ENCODE data around the gene PCBP1.
"Not testable (repeated sequence)": the region's sequence is repeated elsewhere in the genome, so short reads cannot be mapped to it uniquely, and the experiment has no call there.

Gene PCBP1

GRCh38 chr2:70101174-70101573 is 13.9 kb downstream of the PCBP1 start:
- DNase-seq: no peak

DNA sequence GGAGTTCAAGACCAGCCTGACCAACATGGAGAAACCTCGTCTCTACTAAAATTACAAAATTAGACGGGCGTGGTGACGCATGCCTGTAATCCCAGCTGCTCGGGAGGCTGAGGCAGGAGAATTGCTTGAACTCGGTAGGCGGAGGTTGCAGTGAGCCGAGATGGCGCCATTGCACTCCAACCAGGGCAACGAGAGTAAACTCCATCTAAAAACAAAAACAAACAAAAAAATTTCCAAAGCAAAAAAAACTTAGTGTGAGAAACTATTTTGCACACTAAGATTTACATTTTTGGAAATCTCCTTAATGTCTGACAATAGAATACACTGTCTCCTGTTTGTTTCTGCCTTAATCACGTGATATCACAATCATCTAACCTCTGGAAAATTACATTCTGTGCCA is 14.4 kb downstream of the PCBP1 start:
- DNase-seq: not testable (repeated sequence)

DNA sequence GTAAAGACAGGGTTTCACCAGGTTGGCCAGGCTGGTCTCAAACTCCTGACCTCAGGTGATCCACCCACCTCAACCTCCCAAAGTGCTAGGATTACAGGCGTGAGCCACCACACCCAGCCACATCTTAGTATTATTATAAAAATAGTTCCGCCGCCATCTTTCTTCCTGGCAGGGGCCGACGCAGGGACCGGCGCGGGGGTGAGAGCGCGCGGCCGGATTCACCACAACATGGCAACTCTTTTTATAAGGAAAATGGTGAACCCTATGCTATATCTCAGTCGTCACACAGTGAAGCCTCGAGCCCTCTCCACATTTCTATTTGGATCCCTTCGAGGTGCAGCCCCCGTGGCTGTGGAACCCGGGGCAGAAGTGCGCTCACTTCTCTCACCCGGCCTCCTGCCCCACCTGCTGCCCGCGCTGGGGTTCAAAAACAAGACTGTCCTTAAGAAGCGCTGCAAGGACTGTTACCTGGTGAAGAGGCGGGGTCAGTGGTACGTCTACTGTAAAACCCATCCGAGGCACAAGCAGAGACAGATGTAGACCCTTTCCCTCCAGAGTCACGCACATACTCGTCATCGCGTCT is 15.1 kb downstream of the PCBP1 start:
- DNase-seq: not testable (repeated sequence)

GRCh38 chr2:70103531-70104061 is 16.3 kb downstream of the PCBP1 start:
- DNase-seq: no peak

GRCh38 chr2:70104231-70105111 is 17.2 kb downstream of the PCBP1 start:
- no peak for DNase-seq

DNA sequence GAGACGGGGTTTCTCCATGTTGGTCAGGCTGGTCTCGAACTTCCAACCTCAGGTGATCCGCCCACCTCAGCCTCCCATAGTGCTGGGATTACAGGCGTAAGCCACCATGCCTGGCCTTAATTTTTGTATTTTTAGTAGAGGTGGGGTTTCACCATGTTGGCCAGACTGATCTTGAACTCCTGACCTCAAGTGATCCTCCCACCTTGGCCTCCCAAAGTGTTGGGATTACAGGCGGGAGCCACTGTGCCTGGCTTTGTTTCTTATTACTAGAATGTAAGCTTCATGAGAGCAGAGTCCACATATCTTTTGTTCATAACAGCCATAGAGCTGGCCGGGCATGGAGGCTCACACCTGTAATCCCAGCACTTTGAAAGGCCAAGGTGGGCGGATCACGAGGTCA is 18.9 kb downstream of the PCBP1 start:
- not testable (repeated sequence) for DNase-seq

- not testable (repeated sequence) for DNase-seq
Observed at GRCh38 chr2:70110397-70110796, 23.1 kb downstream of the PCBP1 start.

- no peak for DNase-seq
Observed at GRCh38 chr2:70111752-70112591, 24.7 kb downstream of the PCBP1 start.

DNA sequence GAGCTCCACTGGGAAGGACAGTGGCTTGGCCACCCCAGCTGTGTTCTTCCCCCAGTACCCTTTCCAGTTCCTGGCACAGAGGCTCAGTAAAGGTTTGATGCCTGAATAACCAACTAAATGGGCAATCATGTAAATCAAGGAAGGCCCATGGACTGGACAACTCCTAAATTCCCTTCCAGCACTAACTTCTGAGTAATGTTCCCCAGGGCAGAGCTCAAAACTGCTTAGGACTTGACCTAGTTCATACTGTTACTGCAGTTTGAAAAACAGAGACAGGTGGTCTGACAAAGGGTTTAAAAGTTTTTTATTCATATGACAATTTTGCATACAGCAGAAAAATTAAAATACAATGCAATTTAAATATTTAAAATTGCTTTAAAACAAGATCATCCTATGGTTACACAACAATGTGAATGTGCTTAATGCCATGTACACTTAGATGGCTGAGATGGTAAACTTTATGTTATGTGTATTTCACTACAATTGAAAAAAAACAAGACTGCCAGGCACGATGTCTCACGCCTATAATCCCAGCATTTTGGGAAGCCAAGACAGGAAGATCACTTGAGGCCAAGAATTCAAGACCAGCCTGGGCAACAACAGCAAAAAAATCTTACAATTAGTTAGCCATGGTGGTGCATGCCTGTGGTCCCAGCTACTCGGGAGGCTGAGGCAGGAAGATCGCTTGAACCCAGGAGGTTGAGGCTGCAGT is 26.2 kb downstream of the PCBP1 start:
- no peak for DNase-seq

DNA sequence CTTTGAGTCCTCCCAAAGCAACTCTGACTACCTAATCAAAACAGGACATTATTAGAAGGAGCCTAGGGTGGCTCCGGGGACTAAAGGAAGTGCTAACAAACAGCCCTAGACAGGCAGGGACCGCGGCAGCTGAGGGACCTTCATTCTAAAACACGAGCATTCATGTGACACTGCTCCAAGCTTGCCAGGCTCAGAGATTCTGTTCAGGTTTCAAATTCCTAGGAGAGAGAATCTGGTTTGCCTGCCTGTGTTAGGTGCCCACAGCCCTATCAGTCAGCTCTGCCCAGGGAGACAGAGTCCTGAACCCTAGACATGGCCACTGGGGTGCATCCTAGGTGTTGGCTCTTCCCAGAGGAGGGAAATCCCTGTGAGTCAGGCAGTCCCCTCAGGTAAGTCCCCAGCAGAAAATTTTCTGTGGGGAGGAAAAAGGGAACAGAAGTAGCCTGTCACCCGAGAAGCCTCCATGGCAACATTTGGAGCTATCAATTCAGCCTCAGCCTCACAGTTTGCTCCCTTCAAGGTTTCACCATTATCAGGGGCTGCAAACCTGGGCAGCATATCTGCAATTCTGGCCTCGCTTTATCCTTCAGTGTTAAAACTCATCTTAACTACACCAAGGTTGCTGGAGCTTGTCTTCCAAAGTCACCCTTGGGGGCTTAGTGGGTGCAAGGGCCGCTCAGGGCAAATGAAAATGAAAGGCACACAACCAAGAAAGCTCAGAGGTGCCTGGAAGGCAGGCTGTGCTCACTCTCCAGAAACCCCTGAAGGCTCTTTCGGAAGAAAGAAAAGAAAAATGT is 28.6 kb downstream of the PCBP1 start:
- peak; percentile 58 for DNase-seq

GRCh38 chr2:70116936-70117552 is 29.8 kb downstream of the PCBP1 start:
- DNase-seq: no peak

DNA sequence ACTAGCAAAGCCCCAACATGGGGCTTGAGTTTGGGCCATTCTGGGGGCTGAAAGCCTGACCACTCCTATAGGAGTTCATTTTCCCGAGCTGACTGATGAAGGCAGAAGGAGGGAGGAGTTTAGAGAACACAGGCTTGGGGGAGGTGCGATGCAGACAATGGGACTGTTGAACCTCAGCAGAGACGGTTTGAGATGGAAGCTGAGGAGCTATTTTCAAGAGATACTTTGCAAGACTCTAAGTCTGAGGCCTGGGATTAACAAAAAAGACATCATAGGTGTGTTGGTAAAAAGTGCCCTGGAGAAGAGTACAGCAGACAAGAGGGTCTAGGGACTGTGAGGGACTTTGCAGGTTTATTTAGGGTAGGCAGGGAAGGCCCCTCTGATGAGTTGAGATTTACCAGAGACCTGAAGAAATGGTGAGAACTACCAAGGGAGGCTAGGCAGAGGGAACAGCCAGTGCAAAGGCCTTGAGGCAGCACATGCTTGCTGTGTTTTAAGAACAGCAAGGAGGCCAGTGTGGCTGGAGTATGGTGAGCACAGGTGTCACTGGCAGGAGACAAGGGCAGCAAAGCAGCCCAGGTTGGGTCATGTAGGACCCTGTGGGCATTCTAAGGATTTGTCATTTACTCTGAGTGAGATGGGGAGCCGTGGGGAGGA is 31.6 kb downstream of the PCBP1 start:
- DNase-seq: peak; percentile 33

- DNase-seq: no peak
Observed at GRCh38 chr2:70121627-70122372, 34.5 kb downstream of the PCBP1 start.

- no peak for DNase-seq
Observed at GRCh38 chr2:70122470-70122869, 35.2 kb downstream of the PCBP1 start.

GRCh38 chr2:70123051-70123828 is 36.0 kb downstream of the PCBP1 start:
- DNase-seq: peak; percentile 35

- no peak for DNase-seq
Observed at GRCh38 chr2:70123829-70124116, 36.5 kb downstream of the PCBP1 start.

DNA sequence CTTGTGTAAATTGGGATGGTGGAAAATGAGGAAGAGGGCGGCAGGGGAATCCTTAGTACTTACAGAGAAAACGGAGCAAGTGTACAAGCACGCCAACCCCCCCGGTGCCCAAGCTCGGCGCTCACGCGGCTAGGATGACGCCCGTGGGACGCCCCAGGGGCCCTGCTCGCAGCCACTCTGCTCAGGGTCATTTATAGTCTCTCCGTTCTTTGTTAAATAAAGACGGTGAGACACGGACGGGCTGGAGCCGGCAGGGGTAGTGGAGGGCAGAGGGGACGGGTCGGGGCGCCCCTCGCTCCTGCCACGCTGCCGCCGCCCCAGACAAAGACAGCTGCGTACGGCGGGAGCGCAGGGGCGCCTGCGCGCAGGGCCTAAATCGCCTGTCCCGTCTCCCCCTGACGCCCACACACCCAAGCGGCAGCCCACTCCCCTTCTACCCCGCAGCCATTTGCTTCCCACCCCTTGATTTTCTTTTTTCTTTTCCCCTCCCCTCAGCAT is 37.8 kb downstream of the PCBP1 start:
- no peak for DNase-seq

DNA sequence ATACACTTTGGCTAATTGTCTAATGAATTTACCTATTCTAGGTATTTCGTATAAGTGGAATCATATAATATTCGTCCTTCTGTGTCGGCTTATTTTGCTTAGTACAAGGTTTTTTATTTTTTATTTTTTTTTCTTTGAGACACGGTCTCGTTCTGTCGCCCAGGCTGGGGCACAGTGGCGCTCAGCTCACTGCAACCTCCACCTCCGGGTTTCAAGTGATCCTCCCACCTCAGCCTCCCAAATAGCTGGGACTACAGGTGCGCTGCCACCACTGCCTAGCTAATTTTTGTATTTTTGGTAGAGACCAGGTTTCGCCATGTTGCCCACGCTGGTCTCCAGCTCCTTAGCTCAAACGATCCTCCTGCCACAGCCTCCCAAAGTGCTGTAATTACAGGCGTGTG is 38.2 kb downstream of the PCBP1 start:
- DNase-seq: no peak

GRCh38 chr2:70126413-70126812 is 39.1 kb downstream of the PCBP1 start:
- no peak for DNase-seq

Data from NCI-H2107 (cell line).